Keratinocyte (primary cell): ENCODE data around the gene TEX26.

ENCODE experiments used
- CTCF ChIP-seq, 3 experiments: IDR thresholded peaks in 1 of 3; conservative IDR thresholded peaks in 1 of 3; optimal IDR thresholded peaks in 1 of 3; 2 replicates in 2 of 3; 3 replicates in 1 of 3; pipeline versions ENCODE3 to v1.5.1; 2011; ENCODE audit warnings: low read length in 3 of 3, mild to moderate bottlenecking in 3 of 3, moderate library complexity in 2 of 3, control low read depth in 1 of 3, inconsistent platforms in 1 of 3; ENCODE audit not compliant: insufficient read depth in 2 of 3; ENCODE audit errors: extremely low read depth in 1 of 3
- EZH2 ChIP-seq: IDR thresholded peaks from one replicate; pipeline ENCODE4 v1.6.1; 2012; ENCODE audit warnings: inconsistent platforms, mild to moderate bottlenecking, low read length, moderate library complexity

DNA sequence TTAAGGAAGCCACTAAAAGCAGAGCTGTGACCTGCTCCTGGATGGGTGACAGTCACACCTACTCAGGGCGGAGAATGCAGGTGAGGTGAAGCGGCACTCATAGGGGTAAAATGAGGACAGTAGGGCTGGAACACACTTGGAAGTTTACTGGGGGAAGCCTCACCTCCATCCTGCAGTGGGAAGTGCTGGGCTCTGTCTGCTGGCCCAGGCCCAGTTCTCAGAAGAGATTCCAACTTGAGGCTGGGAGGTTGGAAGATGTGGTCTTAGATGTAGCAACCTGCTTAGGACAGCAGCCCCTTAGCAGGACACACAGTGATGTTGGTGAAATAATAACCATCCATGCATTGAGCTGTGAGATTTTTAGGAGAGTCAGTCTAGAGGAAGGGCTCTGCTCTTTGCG lies 21.8 kb upstream of the TEX26 start:
- no peak for TF ChIP-seq CTCF (optimal IDR thresholded peaks at IDR 0.05 in 1 of 3, IDR thresholded peaks at IDR 0.05 in 1 of 3, conservative IDR thresholded peaks at IDR 0.05 in 1 of 3; ENCODE audit: extremely low read depth in 1 of 3, insufficient read depth in 2 of 3, low read length in 3 of 3)
- TF ChIP-seq EZH2, result no peak
